ENCODE results near the gene TMEM242. TPM values are rescaled to one million over a fixed set of nuclear protein-coding genes. Genes with fewer than 3 reads are reported as not detected.

The TMEM242 gene
- total RNA-seq, 2 donors from 2014 or later = 10.8 to 11.7 TPM

DNA sequence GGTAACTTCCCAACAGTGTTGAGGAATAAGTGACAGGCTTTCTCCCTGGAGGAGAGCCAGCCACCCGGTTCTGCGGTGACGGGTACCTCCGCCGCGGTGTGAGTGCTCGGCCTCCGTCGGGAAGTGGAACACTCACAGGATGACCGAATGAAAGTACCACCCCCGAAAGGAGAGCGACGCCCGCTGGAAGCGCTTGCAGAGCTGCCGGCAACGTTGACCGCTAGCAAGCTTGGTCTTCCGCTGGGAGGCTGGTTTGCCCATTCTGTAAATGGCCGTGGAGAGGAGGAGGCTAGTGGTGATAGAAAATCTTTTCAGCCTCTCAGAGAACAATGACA lies 614 bp upstream of the TMEM242 start:
- Mint-ChIP-seq H3K36me3 (ENCODE audit: low read depth) (peaks cover 9% of the 10 kb centered on the region), H3K27ac (peak overlapping the region; percentile 97), H3K9me3 (no peaks in the 10 kb centered on the region), H3K4me1 (peaks cover 4% of the 10 kb centered on the region), H3K27me3 (ENCODE audit: insufficient read depth) (peaks cover 24% of the 10 kb centered on the region), H3K4me3 (peak overlapping the region; percentile 91)
- DNase-seq = peak; percentile 91
- Histone ChIP-seq H3K9me3 (ENCODE audit: control insufficient read depth, low read length) (no peaks in the 10 kb centered on the region), H3K9ac (ENCODE audit: extremely low read depth, low read length, poor library complexity, severe bottlenecking) (peak overlapping the region; percentile 84), H3K4me3 (ENCODE audit: low read length) (peak overlapping the region; percentile 96), H3K27ac (ENCODE audit: low read depth, low read length) (peak overlapping the region; percentile 81), H3K36me3 (ENCODE audit: control insufficient read depth, insufficient read depth, low read length) (peaks cover 14% of the 10 kb centered on the region), H3K4me1 (ENCODE audit: control insufficient read depth, insufficient read depth, low read length) (no peaks in the 10 kb centered on the region), H3K27me3 (ENCODE audit: control insufficient read depth, insufficient read depth, low read length, poor library complexity, severe bottlenecking) (peaks cover 6% of the 10 kb centered on the region)
- 2% methylated on average over 20 of the region's 20 CpGs; no CpG with 5 or more reads in 1 of the 2 experiments for WGBS, 2 experiments (ENCODE audit: insufficient coverage in 1 of 2, insufficient read length in 1 of 2)
- TF ChIP-seq, protein P1, sequence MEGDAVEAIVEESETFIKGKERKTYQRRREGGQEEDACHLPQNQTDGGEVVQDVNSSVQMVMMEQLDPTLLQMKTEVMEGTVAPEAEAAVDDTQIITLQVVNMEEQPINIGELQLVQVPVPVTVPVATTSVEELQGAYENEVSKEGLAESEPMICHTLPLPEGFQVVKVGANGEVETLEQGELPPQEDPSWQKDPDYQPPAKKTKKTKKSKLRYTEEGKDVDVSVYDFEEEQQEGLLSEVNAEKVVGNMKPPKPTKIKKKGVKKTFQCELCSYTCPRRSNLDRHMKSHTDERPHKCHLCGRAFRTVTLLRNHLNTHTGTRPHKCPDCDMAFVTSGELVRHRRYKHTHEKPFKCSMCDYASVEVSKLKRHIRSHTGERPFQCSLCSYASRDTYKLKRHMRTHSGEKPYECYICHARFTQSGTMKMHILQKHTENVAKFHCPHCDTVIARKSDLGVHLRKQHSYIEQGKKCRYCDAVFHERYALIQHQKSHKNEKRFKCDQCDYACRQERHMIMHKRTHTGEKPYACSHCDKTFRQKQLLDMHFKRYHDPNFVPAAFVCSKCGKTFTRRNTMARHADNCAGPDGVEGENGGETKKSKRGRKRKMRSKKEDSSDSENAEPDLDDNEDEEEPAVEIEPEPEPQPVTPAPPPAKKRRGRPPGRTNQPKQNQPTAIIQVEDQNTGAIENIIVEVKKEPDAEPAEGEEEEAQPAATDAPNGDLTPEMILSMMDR (conservative IDR thresholded peaks at IDR 0.05) = peak; percentile 6

DNA sequence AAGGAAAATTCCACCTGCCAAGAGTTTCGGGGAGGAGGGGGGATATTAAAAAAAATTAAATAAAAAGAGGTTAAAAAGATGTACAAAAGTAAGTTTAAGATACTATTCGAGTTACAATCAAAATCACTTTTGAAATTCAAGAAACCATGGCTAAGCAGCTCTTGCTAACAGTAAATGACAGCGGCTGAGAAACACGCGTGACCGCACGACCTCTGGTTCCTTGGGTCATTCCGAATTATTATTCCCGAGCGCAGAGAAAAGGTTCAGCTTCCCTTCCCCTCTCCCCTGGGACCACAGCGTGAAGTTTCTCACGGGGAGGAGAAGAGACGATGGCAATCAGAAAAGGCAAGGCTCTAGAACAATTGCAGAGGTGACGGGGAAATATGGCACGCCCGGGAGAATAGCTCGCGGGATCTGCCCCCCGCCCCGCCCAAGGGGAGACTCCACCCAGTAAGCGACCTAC lies 496 bp downstream of the TMEM242 start:
- H3K4me3 Mint-ChIP-seq = peak overlapping the region; percentile 91
- Histone ChIP-seq H3K27me3 (ENCODE audit: control insufficient read depth, insufficient read depth, low read length, poor library complexity, severe bottlenecking) (peaks cover 6% of the 10 kb centered on the region), H3K4me3 (ENCODE audit: low read length) (peak overlapping the region; percentile 96), H3K9ac (ENCODE audit: extremely low read depth, low read length, poor library complexity, severe bottlenecking) (peak overlapping the region; percentile 84), H3K36me3 (ENCODE audit: control insufficient read depth, insufficient read depth, low read length) (peaks cover 23% of the 10 kb centered on the region), H3K27ac (ENCODE audit: low read depth, low read length) (peak overlapping the region; percentile 59), H3K9me3 (ENCODE audit: control insufficient read depth, low read length) (no peaks in the 10 kb centered on the region), H3K4me1 (ENCODE audit: control insufficient read depth, insufficient read depth, low read length) (no peaks in the 10 kb centered on the region)
- WGBS, 2 experiments (ENCODE audit: insufficient coverage in 1 of 2, insufficient read length in 1 of 2) = 3 to 6% methylated on average over 9 to 21 of the region's 21 CpGs
- H3K27me3 Mint-ChIP-seq (ENCODE audit: insufficient read depth) = peaks cover 19% of the 10 kb centered on the region
- peaks cover 12% of the 10 kb centered on the region for H3K36me3 Mint-ChIP-seq (ENCODE audit: low read depth)
- peak overlapping the region; percentile 97 for H3K27ac Mint-ChIP-seq
- DNase-seq = no peak
- H3K9me3 Mint-ChIP-seq = no peaks in the 10 kb centered on the region
- TF ChIP-seq, protein P1 (conservative IDR thresholded peaks at IDR 0.05) = no peak
- peaks cover 4% of the 10 kb centered on the region for H3K4me1 Mint-ChIP-seq

DNA sequence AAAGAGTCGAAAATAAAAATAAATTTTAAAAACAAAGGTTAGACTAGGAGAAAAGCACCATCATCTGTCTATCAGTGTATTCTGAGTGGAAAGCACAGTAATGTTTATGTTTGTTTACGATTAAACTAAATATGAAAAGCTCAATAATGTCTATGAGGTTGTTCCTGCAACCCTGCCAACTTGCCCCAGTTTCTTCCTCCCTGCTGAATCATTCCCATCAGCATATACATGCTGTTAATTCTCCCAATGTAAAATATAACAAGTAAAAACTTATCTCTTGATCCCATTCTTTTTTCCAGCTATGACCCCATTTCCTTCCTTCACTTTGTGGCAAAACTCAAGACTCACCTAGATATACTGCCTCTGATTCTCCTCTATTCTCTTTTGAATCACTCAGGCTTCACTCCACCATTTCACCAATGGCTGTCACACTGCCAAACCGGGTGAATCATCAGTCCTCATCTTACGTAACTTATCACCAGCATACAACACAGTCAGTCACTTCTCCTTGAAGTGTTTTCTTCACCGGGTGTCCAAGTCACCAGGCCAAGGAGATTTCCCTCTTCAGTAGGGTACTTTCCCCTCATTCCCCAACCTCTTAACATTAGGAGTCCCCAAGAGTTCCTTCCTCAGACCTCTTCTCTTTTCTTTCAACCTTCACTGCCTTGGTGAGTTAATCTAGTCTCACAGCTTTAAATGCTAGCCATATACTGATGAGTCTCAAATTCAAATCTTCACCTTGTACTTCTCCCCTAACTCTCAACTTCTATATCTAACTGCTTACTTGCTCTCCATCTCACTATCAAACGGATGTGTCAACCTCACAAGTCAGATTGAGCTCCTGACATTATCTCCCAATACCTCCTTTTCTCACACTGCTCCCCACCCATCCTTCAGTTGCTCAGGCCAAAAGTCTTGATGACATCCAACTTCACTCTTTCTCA lies 6.2 kb downstream of the TMEM242 start:
- no peak overlapping the region for H3K4me3 ChIP-seq (ENCODE audit: low read length)
- H3K9me3 Mint-ChIP-seq = no peaks in the 10 kb centered on the region
- peaks cover 58% of the 10 kb centered on the region for H3K36me3 ChIP-seq (ENCODE audit: control insufficient read depth, insufficient read depth, low read length)
- no peak overlapping the region for H3K27ac ChIP-seq (ENCODE audit: low read depth, low read length)
- no peaks in the 10 kb centered on the region for H3K9me3 ChIP-seq (ENCODE audit: control insufficient read depth, low read length)
- WGBS, 2 experiments (ENCODE audit: insufficient coverage in 1 of 2, insufficient read length in 1 of 2) = 89 to 91% methylated on average over 5 to 6 of the region's 6 CpGs
- H3K9ac ChIP-seq (ENCODE audit: extremely low read depth, low read length, poor library complexity, severe bottlenecking) = no peak overlapping the region
- no peaks in the 10 kb centered on the region for H3K27me3 ChIP-seq (ENCODE audit: control insufficient read depth, insufficient read depth, low read length, poor library complexity, severe bottlenecking)
- TF ChIP-seq, protein P1 (conservative IDR thresholded peaks at IDR 0.05) = no peak
- H3K27me3 Mint-ChIP-seq (ENCODE audit: insufficient read depth) = no peaks in the 10 kb centered on the region
- H3K4me1 ChIP-seq (ENCODE audit: control insufficient read depth, insufficient read depth, low read length) = no peaks in the 10 kb centered on the region
- DNase-seq = no peak
- peaks cover 39% of the 10 kb centered on the region for H3K36me3 Mint-ChIP-seq (ENCODE audit: low read depth)
- no peak overlapping the region for H3K27ac Mint-ChIP-seq
- no peaks in the 10 kb centered on the region for H3K4me1 Mint-ChIP-seq
- H3K4me3 Mint-ChIP-seq = no peak overlapping the region
